ENCODE results near the gene EPAS1. TPM values are rescaled to one million over a fixed set of nuclear protein-coding genes. Genes with fewer than 3 reads are reported as not detected.

Gene EPAS1
- polyA plus RNA-seq, 1 of the 3 experiments (the other 2 are of a cell fraction): 69.2 TPM

GRCh38 chr2:46334389-46335271 is 37.4 kb downstream of the EPAS1 start:
- ChIA-PET CTCF (interaction anchor here (0.7 to 17.7 kb wide), 23 partner anchors 8 to 312 kb away, joined by 3 to 194 read pairs (median 4); partner anchors contain the start of gene EPAS1), POLR2A (interaction anchor here (7.1 kb wide), 1 partner anchor 36 kb away, joined by 97 read pairs; the partner anchor contains the start of gene EPAS1)
- no peaks in the 10 kb centered on the region for H4K20me1 ChIP-seq (ENCODE audit: insufficient read depth)
- no peaks in the 10 kb centered on the region for H3K27me3 ChIP-seq (ENCODE audit: insufficient read depth)
- peak overlapping the region; percentile 100 for H3K27ac ChIP-seq (ENCODE audit: low read depth in 2 of 2, low read length in 1 of 2)
- peaks cover 86 to 97% of the 10 kb centered on the region in 2 experiments for H3K4me1 ChIP-seq (ENCODE audit: control insufficient read depth in 1 of 2, insufficient read depth in 2 of 2, low read depth in 1 of 2, low read length in 1 of 2)
- no peak for DNase-seq
- peak overlapping the region; percentile 21 to 50 for H3K4me3 ChIP-seq (ENCODE audit: low read depth in 2 of 2, low read length in 1 of 2)
- no peak overlapping the region for H2AFZ ChIP-seq (ENCODE audit: low read depth)
- H3K4me2 ChIP-seq: peak overlapping the region; percentile 79
- H3K36me3 ChIP-seq (replicated peaks in 1 of 2; ENCODE audit: control insufficient read depth in 1 of 2, insufficient read depth in 2 of 2, low read length in 1 of 2): no peaks in the 10 kb centered on the region
- H3F3A ChIP-seq (replicated peaks; ENCODE audit: insufficient read depth): peaks cover 52% of the 10 kb centered on the region
- H3K9ac ChIP-seq: peak overlapping the region; percentile 83
- no peaks in the 10 kb centered on the region for H3K9me3 ChIP-seq
- H3K9me2 ChIP-seq: no peaks in the 10 kb centered on the region
- WGBS (ENCODE audit: low lambda C conversion rate): 35% methylated on average over 6 of the region's 6 CpGs
- TF ChIP-seq JUND (IDR thresholded peaks at IDR 0.05): peak; percentile 89
- peak; percentile 75 for TF ChIP-seq NFIC (IDR thresholded peaks at IDR 0.05; ENCODE audit: borderline replicate concordance)
- TF ChIP-seq ZBTB33 (IDR thresholded peaks at IDR 0.05; ENCODE audit: borderline replicate concordance, low read depth): 0 out of 2 replicates have a peak, but pooled peaks have one; percentile 64
- peak; percentile 89 for TF ChIP-seq TCF12 (IDR thresholded peaks at IDR 0.05)
- TF ChIP-seq CHD2 (IDR thresholded peaks at IDR 0.05; ENCODE audit: low read length, partially characterized antibody): no peak
- TF ChIP-seq EP300 (IDR thresholded peaks at IDR 0.05; ENCODE audit: borderline replicate concordance in 1 of 2, low read depth in 1 of 2, low read length in 1 of 2): peak; percentile 16 to 89; a peak in 1 of 4 replicates
- TF ChIP-seq GABPA (IDR thresholded peaks at IDR 0.05; ENCODE audit: low read depth): no peak
- TF ChIP-seq MXI1 (IDR thresholded peaks at IDR 0.05; ENCODE audit: low read depth, low read length): no peak
- TF ChIP-seq IRF3 (IDR thresholded peaks at IDR 0.05; ENCODE audit: low read depth, low read length): no peak
- 0 out of 2 replicates have a peak, but pooled peaks have one; percentile 42 for TF ChIP-seq YY1 (IDR thresholded peaks at IDR 0.05; ENCODE audit: low read depth)
- peak; percentile 38; the same call in 1 of the 2 replicates for TF ChIP-seq TAF1 (IDR thresholded peaks at IDR 0.05; ENCODE audit: borderline replicate concordance, low read depth, low read length)
- TF ChIP-seq MAX (IDR thresholded peaks at IDR 0.05; ENCODE audit: low read depth): peak; percentile 93
- TF ChIP-seq RFX5 (IDR thresholded peaks at IDR 0.05; ENCODE audit: low read length): no peak
- TF ChIP-seq FOSL2 (IDR thresholded peaks at IDR 0.05; ENCODE audit: borderline replicate concordance, low read depth): peak; percentile 79; the same call in 1 of the 2 replicates
- no peak; the same call in none of the 2 replicates for TF ChIP-seq TEAD4 (IDR thresholded peaks at IDR 0.05; ENCODE audit: borderline replicate concordance, insufficient read depth)
- peak; percentile 82 for TF ChIP-seq USF1 (IDR thresholded peaks at IDR 0.05; ENCODE audit: borderline replicate concordance, low read depth)
- TF ChIP-seq POLR2AphosphoS5 (IDR thresholded peaks at IDR 0.05; ENCODE audit: low read depth, low read length): peak; percentile 52; the same call in 1 of the 2 replicates
- peak; percentile 89; the same call in 1 of the 2 replicates for TF ChIP-seq RXRA (IDR thresholded peaks at IDR 0.05; ENCODE audit: borderline replicate concordance, low read depth)
- TF ChIP-seq FOXM1 (IDR thresholded peaks at IDR 0.05; ENCODE audit: low read depth): no peak
- peak; percentile 42; the same call in 1 of the 2 replicates for TF ChIP-seq MEF2A (IDR thresholded peaks at IDR 0.05; ENCODE audit: borderline replicate concordance, low read depth)
- TF ChIP-seq GATA2 (CRISPR knock-in tag; IDR thresholded peaks at IDR 0.05): no peak
- TF ChIP-seq PBX3 (IDR thresholded peaks at IDR 0.05): peak; percentile 76
- H3K79me2 ChIP-seq (ENCODE audit: insufficient read depth): peaks cover 83% of the 10 kb centered on the region
